ENCODE results near the gene CELF4. TPM values are rescaled to one million over a fixed set of nuclear protein-coding genes. Genes with fewer than 3 reads are reported as not detected.

The CELF4 gene
- total RNA-seq, 3 donors from 2014 or later (not counting 1 experiment from before 2014, with no cell fraction given), result not detected

GRCh38 chr18:37540424-37541138 lies 25.0 kb downstream of the CELF4 start:
- H3K27ac Mint-ChIP-seq, result no peak overlapping the region
- H3K4me1 Mint-ChIP-seq, result peaks cover 5 to 6% of the 10 kb centered on the region in 2 donors
- no peaks in the 10 kb centered on the region for H3K9me3 Mint-ChIP-seq
- ATAC-seq (no peak), DNase-seq (no peak)
- Histone ChIP-seq H3K4me3 (ENCODE audit: low read length) (no peak overlapping the region), H3K27me3 (ENCODE audit: control insufficient read depth, insufficient read depth, low read length) (peaks cover 3% of the 10 kb centered on the region), H3K27ac (ENCODE audit: low read length) (no peak overlapping the region), H3K9me3 (ENCODE audit: control insufficient read depth, insufficient read depth, low read length) (no peaks in the 10 kb centered on the region), H3K36me3 (ENCODE audit: control insufficient read depth, insufficient read depth, low read length) (no peaks in the 10 kb centered on the region), H3K4me1 (ENCODE audit: control insufficient read depth, insufficient read depth, low read length) (no peaks in the 10 kb centered on the region)
- peaks cover 8 to 9% of the 10 kb centered on the region in 2 donors for H3K27me3 Mint-ChIP-seq (ENCODE audit: low read depth in 2 of 2)
- no peaks in the 10 kb centered on the region for H3K36me3 Mint-ChIP-seq
- WGBS (ENCODE audit: insufficient coverage), result 68% methylated on average over 9 of the region's 9 CpGs
- TF ChIP-seq, protein P1, sequence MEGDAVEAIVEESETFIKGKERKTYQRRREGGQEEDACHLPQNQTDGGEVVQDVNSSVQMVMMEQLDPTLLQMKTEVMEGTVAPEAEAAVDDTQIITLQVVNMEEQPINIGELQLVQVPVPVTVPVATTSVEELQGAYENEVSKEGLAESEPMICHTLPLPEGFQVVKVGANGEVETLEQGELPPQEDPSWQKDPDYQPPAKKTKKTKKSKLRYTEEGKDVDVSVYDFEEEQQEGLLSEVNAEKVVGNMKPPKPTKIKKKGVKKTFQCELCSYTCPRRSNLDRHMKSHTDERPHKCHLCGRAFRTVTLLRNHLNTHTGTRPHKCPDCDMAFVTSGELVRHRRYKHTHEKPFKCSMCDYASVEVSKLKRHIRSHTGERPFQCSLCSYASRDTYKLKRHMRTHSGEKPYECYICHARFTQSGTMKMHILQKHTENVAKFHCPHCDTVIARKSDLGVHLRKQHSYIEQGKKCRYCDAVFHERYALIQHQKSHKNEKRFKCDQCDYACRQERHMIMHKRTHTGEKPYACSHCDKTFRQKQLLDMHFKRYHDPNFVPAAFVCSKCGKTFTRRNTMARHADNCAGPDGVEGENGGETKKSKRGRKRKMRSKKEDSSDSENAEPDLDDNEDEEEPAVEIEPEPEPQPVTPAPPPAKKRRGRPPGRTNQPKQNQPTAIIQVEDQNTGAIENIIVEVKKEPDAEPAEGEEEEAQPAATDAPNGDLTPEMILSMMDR (IDR thresholded peaks at IDR 0.05), result no peak
- intact Hi-C loops (cut with micrococcal nuclease), result no loop called here
- H3K4me3 Mint-ChIP-seq, result no peak overlapping the region

GRCh38 chr18:37539236-37539635 lies 26.4 kb downstream of the CELF4 start:
- Mint-ChIP-seq H3K4me3 (no peak overlapping the region), H3K27me3 (ENCODE audit: low read depth in 2 of 2) (peaks cover 8 to 9% of the 10 kb centered on the region in 2 donors), H3K9me3 (no peaks in the 10 kb centered on the region), H3K4me1 (peaks cover 5 to 6% of the 10 kb centered on the region in 2 donors), H3K27ac (no peak overlapping the region), H3K36me3 (no peaks in the 10 kb centered on the region)
- no peak overlapping the region for H3K4me3 ChIP-seq (ENCODE audit: low read length)
- no peak overlapping the region for H3K27ac ChIP-seq (ENCODE audit: low read length)
- no peaks in the 10 kb centered on the region for H3K4me1 ChIP-seq (ENCODE audit: control insufficient read depth, insufficient read depth, low read length)
- ATAC-seq, result no peak
- DNase-seq, result no peak
- TF ChIP-seq, protein P1 (IDR thresholded peaks at IDR 0.05), result no peak
- intact Hi-C loops (cut with micrococcal nuclease), result no loop called here
- no peaks in the 10 kb centered on the region for H3K36me3 ChIP-seq (ENCODE audit: control insufficient read depth, insufficient read depth, low read length)
- no peaks in the 10 kb centered on the region for H3K9me3 ChIP-seq (ENCODE audit: control insufficient read depth, insufficient read depth, low read length)
- WGBS (ENCODE audit: insufficient coverage), result 89% methylated on average over 4 of the region's 4 CpGs
- H3K27me3 ChIP-seq (ENCODE audit: control insufficient read depth, insufficient read depth, low read length), result peaks cover 3% of the 10 kb centered on the region

DNA sequence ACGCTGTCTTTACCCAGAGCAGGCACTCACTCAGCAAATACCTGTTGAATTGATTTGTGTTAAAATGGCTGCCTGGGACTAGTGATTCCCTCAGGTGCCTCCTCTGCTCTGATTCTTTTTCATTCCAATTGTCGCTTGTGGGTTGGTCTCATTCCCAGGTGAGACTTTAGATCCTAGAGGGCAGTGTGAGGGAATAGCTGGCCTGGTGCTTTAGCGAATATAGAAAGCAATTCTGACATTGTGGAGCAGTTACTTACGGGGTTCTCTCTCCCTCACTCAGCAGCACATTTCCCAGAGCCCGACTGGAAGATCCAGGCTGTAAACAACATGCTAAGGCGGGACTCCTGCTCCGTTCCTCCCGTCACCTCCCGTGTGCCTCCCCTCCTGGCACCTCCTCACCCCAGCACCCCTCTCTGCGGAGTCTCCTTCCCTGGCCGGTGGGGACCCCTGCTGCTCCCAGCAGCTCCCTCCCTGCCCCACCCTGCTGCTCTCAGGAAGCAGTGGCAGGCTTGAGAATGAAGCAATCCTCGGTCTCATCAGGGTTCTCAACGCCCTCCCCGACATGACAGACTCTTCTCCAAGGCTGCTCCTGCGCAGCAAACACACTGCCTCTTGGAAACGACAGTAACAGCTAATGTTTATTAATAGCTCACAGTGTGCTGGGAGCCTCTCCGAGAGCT lies 26.9 kb downstream of the CELF4 start:
- H3K36me3 Mint-ChIP-seq, result no peaks in the 10 kb centered on the region
- H3K4me1 Mint-ChIP-seq, result peaks cover 5 to 6% of the 10 kb centered on the region in 2 donors
- Histone ChIP-seq H3K36me3 (ENCODE audit: control insufficient read depth, insufficient read depth, low read length) (no peaks in the 10 kb centered on the region), H3K27me3 (ENCODE audit: control insufficient read depth, insufficient read depth, low read length) (peaks cover 3% of the 10 kb centered on the region), H3K4me1 (ENCODE audit: control insufficient read depth, insufficient read depth, low read length) (no peaks in the 10 kb centered on the region), H3K27ac (ENCODE audit: low read length) (no peak overlapping the region), H3K9me3 (ENCODE audit: control insufficient read depth, insufficient read depth, low read length) (no peaks in the 10 kb centered on the region), H3K4me3 (ENCODE audit: low read length) (no peak overlapping the region)
- TF ChIP-seq, protein P1 (IDR thresholded peaks at IDR 0.05), result no peak
- no peaks in the 10 kb centered on the region for H3K9me3 Mint-ChIP-seq
- no peak for ATAC-seq
- H3K4me3 Mint-ChIP-seq, result no peak overlapping the region
- H3K27ac Mint-ChIP-seq, result no peak overlapping the region
- no peak for DNase-seq
- WGBS (ENCODE audit: insufficient coverage), result 33% methylated on average over 16 of the region's 17 CpGs
- peaks cover 8 to 9% of the 10 kb centered on the region in 2 donors for H3K27me3 Mint-ChIP-seq (ENCODE audit: low read depth in 2 of 2)
- intact Hi-C loops (cut with micrococcal nuclease), result no loop called here
